NCI-H1417 (cell line): ENCODE measurements around the gene LOC128125822.

Experiments
- DNase-seq, 3 experiments: peaks; one replicate each; lab custom pipeline; 2025; lab: John Stamatoyannopoulos, UW

Gene LOC128125822

GRCh38 chr6:63556369-63556768 lies 15.9 kb upstream of the LOC128125822 start:
- no peak for DNase-seq

DNA sequence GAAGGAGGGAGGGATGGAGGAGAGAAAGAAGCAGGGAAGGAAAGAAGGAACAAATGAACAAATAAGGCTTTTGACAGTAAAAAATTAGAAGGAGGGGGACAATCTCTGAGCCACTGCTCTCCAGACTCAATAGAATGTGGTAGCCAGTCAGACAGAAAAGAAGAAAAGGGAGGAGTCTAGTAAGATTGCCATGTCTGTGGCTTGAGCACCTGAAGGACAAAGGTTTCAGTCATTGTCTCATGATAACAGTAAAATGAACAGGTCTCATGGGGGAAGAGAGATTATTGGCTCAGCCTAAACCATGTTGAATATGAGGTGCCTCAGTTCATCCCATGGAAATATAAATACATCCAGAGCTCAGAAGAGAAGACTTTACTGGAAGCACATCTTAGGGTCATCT lies 14.0 kb upstream of the LOC128125822 start:
- DNase-seq, result no peak

GRCh38 chr6:63560801-63561287 lies 11.4 kb upstream of the LOC128125822 start:
- no peak for DNase-seq

- DNase-seq, result no peak
Observed at GRCh38 chr6:63561288-63561687, 11.0 kb upstream of the LOC128125822 start.

GRCh38 chr6:63563235-63563634 lies 9.0 kb upstream of the LOC128125822 start:
- DNase-seq, result no peak

- no peak for DNase-seq
Observed at GRCh38 chr6:63565058-63565726, 7.1 kb upstream of the LOC128125822 start.

DNA sequence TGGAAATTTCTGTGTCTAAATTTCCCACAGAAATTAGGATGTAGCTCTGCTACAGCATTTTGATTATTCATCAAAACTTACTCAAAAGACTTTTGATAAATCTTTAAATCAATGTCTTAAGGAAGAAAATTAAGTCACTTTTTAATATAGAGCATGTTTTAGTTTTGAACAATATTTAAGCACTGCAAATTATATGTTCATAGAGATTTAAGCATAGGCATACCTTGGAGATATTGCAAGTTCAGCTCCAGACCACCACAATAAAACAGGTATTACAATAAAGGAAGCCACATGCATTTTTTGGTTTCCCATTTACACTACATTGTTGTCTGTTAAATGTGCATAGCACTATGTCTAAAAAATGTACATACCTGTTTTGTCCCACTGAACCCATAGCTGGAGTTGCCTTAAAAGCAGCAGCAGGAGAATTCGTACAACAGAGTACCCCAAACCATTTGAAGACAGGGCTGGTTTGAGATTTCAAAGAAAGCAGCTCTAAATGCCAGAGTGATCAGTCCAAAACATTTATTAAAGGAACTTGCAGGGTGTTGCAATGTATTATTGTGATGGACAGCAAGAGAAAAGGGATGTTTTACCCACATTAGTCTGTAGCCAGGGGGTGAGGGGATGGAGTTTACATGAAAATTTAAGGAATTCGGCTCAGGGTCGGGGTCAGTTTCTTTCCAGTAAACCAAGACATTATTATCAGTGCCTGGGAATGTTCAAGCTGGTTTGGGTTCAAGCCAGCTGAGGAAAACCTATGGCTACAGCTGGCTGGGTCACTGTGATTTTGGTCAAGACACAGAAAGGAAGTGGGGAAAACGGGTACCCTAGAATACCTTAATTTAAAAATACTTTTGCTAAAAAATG lies 6.3 kb upstream of the LOC128125822 start:
- no peak for DNase-seq

DNA sequence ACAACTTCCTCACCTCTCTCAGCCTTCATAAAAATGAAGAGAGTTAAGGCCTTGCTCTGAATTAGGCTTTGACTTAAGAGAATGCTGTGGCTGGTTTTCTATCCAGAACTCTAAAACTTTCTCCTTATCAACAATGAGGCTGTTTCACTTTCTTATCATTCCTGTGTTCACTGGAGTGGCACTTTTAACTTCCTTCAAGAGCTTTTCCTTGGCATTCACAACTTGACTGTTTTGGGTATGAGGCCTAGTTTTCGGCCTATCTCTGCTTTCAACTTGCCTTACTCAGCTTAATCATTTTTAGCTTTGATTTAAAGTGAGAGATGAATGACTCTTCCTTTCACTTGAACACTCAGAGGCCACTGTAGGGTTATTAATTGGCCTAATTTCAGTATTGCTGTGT lies 4.3 kb upstream of the LOC128125822 start:
- no peak for DNase-seq

- no peak for DNase-seq
Observed at GRCh38 chr6:63571361-63572043, 778 bp upstream of the LOC128125822 start.

GRCh38 chr6:63572747-63573075 lies 431 bp downstream of the LOC128125822 start:
- DNase-seq, result peak in 1 of 3 experiments; percentile 80

DNA sequence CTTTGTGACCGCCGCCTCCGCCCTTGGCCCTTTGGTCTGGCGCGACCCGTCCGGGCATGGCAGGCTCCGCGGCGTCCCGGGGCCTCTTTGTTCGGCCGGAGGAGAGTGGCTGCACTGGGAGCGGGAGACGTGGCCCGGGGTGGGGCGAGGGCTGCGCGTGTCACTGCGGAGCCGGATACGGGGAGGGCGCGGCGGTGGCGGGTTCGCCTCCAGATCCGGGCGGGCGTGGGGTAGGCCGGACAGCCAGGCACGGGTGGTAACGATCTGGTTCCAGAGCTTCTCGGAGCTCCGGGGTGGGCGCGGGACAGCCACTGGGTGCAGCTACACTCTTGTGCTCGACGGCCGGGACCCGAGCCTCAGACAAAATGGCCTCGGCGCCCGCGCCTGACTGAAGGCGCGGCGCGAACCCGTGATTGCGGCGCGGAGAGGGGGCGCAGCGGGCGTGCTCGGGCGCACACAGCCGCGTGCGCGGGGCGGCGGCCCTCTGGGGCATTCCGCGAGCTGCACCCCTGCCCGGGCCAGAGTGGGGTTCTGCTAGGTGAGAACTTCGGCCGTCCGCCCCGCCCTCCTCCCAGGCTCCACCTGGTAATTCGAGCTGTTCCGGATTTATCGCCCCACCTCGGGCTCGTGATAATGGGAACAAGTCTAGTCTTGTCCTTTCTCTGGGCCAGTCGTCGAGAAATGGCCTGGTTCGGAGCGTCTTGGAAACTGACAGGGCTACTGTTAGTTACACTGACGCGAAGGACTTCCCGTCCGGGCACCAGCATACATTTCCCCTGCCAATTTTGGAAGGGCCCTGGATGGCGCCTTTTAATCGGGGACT lies 1.0 kb downstream of the LOC128125822 start:
- peak; percentile 75 to 86 (median 85) for DNase-seq

DNA sequence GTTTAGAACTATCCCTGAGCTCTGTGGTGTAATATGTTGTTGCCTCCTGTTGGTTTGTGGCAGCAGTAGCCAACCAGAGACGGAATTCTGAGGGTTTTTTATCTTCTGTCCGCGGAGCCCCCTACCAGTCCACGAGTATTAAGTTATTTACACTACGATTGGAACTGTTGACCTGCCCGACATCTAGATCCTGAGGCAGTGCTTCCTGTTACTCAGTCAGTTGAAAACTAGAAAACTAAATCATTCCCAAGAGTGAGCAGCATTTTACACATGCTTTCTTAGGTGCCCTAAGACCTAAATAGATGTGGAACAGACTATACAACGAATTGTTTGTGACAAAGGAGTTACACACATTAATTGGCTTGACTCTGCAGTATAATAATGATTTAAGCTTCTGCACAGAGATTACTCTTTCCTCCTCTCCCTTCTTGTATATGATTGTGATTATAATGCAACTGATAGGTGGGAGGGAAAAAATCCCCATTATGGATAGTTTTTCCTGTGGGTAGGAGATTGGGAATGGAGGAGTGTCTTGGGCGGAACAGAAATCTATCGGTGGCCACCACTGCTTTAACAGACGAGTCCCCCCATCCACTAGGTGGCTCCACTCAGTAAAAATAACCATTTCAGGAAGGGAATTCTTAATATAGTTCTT lies 1.7 kb downstream of the LOC128125822 start:
- peak; percentile 40 to 71 (median 45) for DNase-seq

DNA sequence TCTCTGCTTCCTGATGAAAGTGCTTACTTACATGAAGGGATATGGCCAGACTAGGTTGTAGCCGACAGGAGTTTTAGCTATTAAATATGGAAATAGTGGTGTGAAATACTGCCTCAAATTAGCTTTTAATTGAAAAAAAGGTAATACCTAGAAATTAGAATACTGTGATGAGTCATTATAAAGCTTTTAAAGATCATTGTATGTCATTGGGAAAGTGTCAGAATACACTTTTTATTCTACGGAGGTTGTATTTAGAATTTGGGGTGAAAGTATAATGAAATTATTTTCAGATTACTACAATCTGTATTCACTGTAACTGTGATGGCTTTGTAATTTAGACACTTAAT lies 2.2 kb downstream of the LOC128125822 start:
- DNase-seq, result no peak

GRCh38 chr6:63576147-63576772 lies 4.0 kb downstream of the LOC128125822 start:
- no peak for DNase-seq

DNA sequence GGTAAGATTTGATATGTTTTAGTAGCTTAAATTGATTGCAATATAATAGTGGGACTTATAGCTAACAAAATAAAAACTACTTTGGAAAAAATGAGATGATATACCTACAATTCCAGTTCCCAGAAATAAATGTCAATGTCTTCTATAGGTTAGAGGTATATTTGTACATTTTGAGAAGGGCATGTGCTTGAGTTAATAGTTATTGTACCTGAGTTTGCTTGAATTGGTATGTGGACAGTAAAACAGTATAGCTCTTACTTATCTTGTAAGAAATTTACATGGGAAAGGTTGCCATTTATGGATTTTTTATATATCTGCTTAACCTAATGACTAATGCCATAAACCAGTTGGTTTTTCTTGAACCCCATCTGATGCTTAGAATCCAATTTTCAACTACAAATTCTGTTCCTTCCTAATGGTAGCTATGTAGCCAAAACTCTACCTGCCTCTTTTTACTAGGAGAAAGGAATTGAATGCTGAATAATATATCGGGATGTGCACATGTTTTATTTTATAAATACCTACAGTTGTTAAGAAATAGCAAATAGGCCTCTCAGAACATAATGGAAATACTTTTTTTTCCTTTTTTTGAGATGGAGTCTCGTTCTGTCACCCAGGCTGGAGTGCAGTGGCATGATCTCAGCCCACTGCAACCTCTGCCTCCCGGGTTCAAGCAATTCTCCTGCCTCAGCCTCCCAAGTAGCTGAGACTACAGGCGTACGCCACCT lies 4.9 kb downstream of the LOC128125822 start:
- DNase-seq, result no peak

DNA sequence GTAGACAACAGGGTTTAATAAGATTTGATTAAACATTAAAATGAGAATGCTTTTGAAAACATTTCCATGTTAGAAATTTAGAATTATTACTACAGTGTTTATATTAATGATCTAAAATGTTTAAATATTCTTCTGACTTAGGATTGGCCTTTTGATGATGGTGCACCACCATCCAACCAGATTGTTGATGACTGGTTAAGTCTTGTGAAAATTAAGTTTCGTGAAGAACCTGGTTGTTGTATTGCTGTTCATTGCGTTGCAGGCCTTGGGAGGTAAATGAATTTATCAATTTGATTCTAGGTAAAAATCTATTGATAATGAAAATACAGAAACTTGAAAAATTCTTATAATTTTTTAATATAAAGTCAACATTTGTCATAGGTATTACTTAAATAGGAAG lies 6.5 kb downstream of the LOC128125822 start:
- DNase-seq, result no peak

- no peak for DNase-seq
Observed at GRCh38 chr6:63579937-63580703, 7.8 kb downstream of the LOC128125822 start.

DNA sequence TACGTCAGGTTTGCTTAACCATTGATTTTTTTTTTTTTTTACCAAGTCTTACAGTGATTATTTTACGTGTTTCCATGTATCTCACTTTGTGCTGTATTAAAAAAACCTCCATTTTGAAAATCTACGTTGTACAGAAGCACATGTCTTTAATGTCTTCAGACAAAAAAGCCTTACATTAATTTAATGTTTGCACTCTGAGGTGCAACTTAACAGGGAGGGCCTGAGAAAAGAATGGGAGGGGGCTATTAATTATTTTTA lies 8.4 kb downstream of the LOC128125822 start:
- no peak for DNase-seq

DNA sequence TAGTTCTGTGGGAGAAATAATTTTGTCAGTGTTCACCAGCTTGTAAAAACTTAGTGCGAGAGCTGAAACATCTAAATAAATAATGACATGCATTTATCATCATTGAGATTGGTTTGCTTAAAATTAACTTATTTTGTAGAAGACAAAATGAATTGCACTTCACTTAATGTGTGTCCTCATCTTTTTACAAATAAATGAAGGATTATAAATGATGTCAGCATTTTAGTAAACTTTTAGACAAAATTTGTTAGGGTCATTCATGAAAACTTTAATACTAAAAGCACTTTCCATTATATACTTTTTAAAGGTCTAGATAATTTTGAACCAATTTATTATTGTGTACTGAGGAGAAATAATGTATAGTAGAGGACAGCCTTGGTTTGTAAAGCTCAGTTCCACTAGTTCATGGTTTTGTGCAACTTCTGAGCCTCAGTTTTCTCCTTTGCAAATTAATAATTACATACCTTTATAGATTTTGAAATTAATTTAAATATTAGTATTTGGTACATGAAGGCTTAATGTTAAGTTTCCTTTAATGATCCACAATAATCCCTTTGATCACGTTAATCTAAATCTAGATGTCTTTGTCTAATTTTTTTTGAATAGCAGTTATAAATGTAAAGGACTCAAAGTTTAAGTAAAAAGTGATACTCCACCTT lies 9.2 kb downstream of the LOC128125822 start:
- DNase-seq, result no peak
